K562 (cell line): ENCODE results near the gene BCORL1. TPM values are rescaled to one million over a fixed set of nuclear protein-coding genes. Genes with fewer than 3 reads are reported as not detected.

ENCODE experiments used
- ATAC-seq: fragments of 200-7000 bp; cut with Tn5 transposase; 3 replicates; pipeline ENCODE4 v1.9.1; 2020; ENCODE audit warnings: moderate library complexity
- BruUV-seq: library from RNA; stranded (reverse); fragments of 400-500 nt; replicated peaks from 2 replicates; lab custom pipeline; 2021; lab: Mats Ljungman, UMichigan
- CTCF ChIA-PET: fragments of 300-600 bp; formaldehyde crosslinking; extraction: SDS; loops from one replicate; lab custom pipeline; 2021; ENCODE audit warnings: low intra/inter-chr PET ratio; lab: Yijun Ruan, JAX
- POLR2A ChIA-PET: fragments of 300-600, 350-650 bp; sonication (Branson Sonifier 250); formaldehyde crosslinking; extraction: SDS; loops from one replicate; lab custom pipeline; 2021; ENCODE audit warnings: antibody characterized with exemption, inconsistent platforms; lab: Yijun Ruan, JAX
- DNase-seq, 4 experiments: peaks; one replicate each; pipeline versions ENCODE4 v3.0.0 to v3.0.0-alpha.2; 2011 to 2018; ENCODE audit warnings: low spot score in 3 of 4, mixed read lengths in 3 of 4; ENCODE audit errors: extremely low read depth in 1 of 4
- FAIRE-seq: peaks from 2 replicates; lab custom pipeline; 2011; peaks lifted over from hg19 to GRCh38; lab: Jason Lieb, UNC
- H2AFZ ChIP-seq: 2 replicates; pipeline ENCODE4 v1.6.0; 2011; ENCODE audit warnings: low read depth, low read length, control low read depth, inconsistent platforms
- H3K27ac ChIP-seq: fragments of 200-600 bp; 3 replicates; pipeline ENCODE4 v1.8.0; 2011; ENCODE audit warnings: low read depth, mild to moderate bottlenecking, control low read depth, inconsistent platforms, low read length, moderate library complexity, mixed read lengths; ENCODE audit errors: extremely low read depth
- H3K27me3 ChIP-seq, 2 experiments: fragments of 300-600 bp in 1 of 2; 2 replicates in 1 of 2; 3 replicates in 1 of 2; pipeline versions ENCODE4 v1.6.0 to v1.8.0; 2011; ENCODE audit warnings: inconsistent platforms in 2 of 2, low read length in 2 of 2, mild to moderate bottlenecking in 1 of 2, mixed read lengths in 1 of 2, moderate library complexity in 1 of 2; ENCODE audit not compliant: control insufficient read depth in 2 of 2, insufficient read depth in 2 of 2
- H3K36me3 ChIP-seq: fragments of 300-600 bp; 3 replicates; pipeline ENCODE4 v1.8.0; 2011; ENCODE audit warnings: mild to moderate bottlenecking, low read length, inconsistent platforms; ENCODE audit not compliant: control insufficient read depth, insufficient read depth
- H3K4me1 ChIP-seq, 2 experiments: fragments of 200-600 bp in 1 of 2; replicated peaks in 1 of 2; 2 replicates in 1 of 2; 3 replicates in 1 of 2; pipeline versions ENCODE4 v1.5.1 to v1.8.0; 2011; ENCODE audit warnings: inconsistent platforms in 2 of 2, low read length in 2 of 2, mild to moderate bottlenecking in 1 of 2, mixed read lengths in 1 of 2, moderate library complexity in 1 of 2; ENCODE audit not compliant: control insufficient read depth in 2 of 2, insufficient read depth in 2 of 2
- H3K4me2 ChIP-seq: 2 replicates; pipeline ENCODE4 v1.6.1; 2011; ENCODE audit warnings: low read length, control low read depth, inconsistent platforms, mixed read lengths; ENCODE audit not compliant: insufficient read depth
- H3K4me3 ChIP-seq: fragments of 200-600 bp; sonication (generic), shearing (Covaris generic); 2 replicates; pipeline ENCODE4 v1.5.1; 2016; ENCODE audit warnings: control low read depth, inconsistent platforms
- H3K79me2 ChIP-seq: fragments of 200-600 bp; 3 replicates; pipeline ENCODE4 v1.8.0; 2011; ENCODE audit warnings: low read length, inconsistent platforms; ENCODE audit not compliant: control insufficient read depth, insufficient read depth
- H3K9ac ChIP-seq, 2 experiments: 2 replicates each; pipeline versions ENCODE4 v1.6.0 to v1.6.1; 2011; ENCODE audit warnings: low read depth in 2 of 2, low read length in 2 of 2, control low read depth in 1 of 2, inconsistent platforms in 1 of 2, mild to moderate bottlenecking in 1 of 2, mixed read lengths in 1 of 2; ENCODE audit not compliant: insufficient read depth in 1 of 2
- H3K9me1 ChIP-seq: one replicate; pipeline ENCODE4 v1.6.0; 2011; ENCODE audit warnings: inconsistent platforms, mild to moderate bottlenecking, low read length, moderate library complexity; ENCODE audit not compliant: control insufficient read depth, insufficient read depth
- H3K9me3 ChIP-seq: replicated peaks from 2 replicates; pipeline ENCODE4 v1.5.1; 2011; ENCODE audit warnings: low read depth, low read length, inconsistent platforms; ENCODE audit not compliant: control insufficient read depth, insufficient read depth
- H4K20me1 ChIP-seq: replicated peaks from 2 replicates; pipeline ENCODE4 v1.6.1; 2011; ENCODE audit warnings: low read length, inconsistent platforms, mixed read lengths; ENCODE audit not compliant: control insufficient read depth, insufficient read depth
- CBX1 ChIP-seq: sonication (generic); IDR thresholded peaks from 2 replicates; pipeline ENCODE4 v1.6.1; 2016; ENCODE audit warnings: antibody characterized with exemption, low read depth, mild to moderate bottlenecking
- E2F6 ChIP-seq, 2 experiments: IDR thresholded peaks; 2 replicates each; pipeline ENCODE4 v1.6.1; 2011; ENCODE audit warnings: borderline replicate concordance in 1 of 2, control low read depth in 1 of 2, low read depth in 1 of 2, low read length in 1 of 2, mild to moderate bottlenecking in 1 of 2, mixed read lengths in 1 of 2, moderate library complexity in 1 of 2; ENCODE audit not compliant: insufficient read depth in 1 of 2, insufficient read length in 1 of 2, poor library complexity in 1 of 2, severe bottlenecking in 1 of 2; ENCODE audit errors: extremely low read depth in 1 of 2
- HLTF ChIP-seq: fragments of 450-650 bp; IDR thresholded peaks from 2 replicates; pipeline ENCODE4 v1.6.1; 2016
- KAT7 ChIP-seq: sonication (generic); formaldehyde crosslinking; IDR thresholded peaks from 2 replicates; pipeline ENCODE4 v1.8.0; 2022; ENCODE audit warnings: missing genetic modification reagents, mild to moderate bottlenecking, borderline replicate concordance
- NR4A1 ChIP-seq, 2 experiments: fragments of 250-450 bp in 1 of 2; fragments of 450-650 bp in 1 of 2; sonication (Bioruptor Pico) in 1 of 2; IDR thresholded peaks; 2 replicates each; pipeline versions ENCODE4 v1.4.0 to v1.6.1; 2016 to 2020; ENCODE audit warnings: mild to moderate bottlenecking in 2 of 2, missing compliant biosample characterization in 1 of 2, missing genetic modification characterization in 1 of 2, moderate library complexity in 1 of 2
- TOE1 ChIP-seq, 2 experiments: fragments of 450-650 bp in 1 of 2; sonication (generic) in 1 of 2; formaldehyde crosslinking in 1 of 2; IDR thresholded peaks; 2 replicates each; pipeline versions ENCODE4 v1.7.1 to v1.8.0; 2016 to 2022; ENCODE audit warnings: borderline replicate concordance in 2 of 2, mild to moderate bottlenecking in 2 of 2, antibody characterized with exemption in 1 of 2, inconsistent platforms in 1 of 2, low read depth in 1 of 2, missing genetic modification reagents in 1 of 2, moderate library complexity in 1 of 2
- ZC3H11A ChIP-seq: IDR thresholded peaks from 2 replicates; pipeline ENCODE4 v1.6.1; 2012; ENCODE audit warnings: low read depth, low read length, improper control_type of control experiment
- ZNF3 ChIP-seq: fragments of 250-450 bp; sonication (Bioruptor Pico); IDR thresholded peaks from 2 replicates; pipeline ENCODE4 v1.5.0; 2021; ENCODE audit warnings: mild to moderate bottlenecking, moderate library complexity
- ZNF561 ChIP-seq: fragments of 450-650 bp; formaldehyde crosslinking; conservative IDR thresholded peaks from 2 replicates; pipeline ENCODE4 v1.4.0; 2020; ENCODE audit warnings: mild to moderate bottlenecking, moderate library complexity
- ZNF778 ChIP-seq: fragments of 450-650 bp; formaldehyde crosslinking; IDR thresholded peaks from 2 replicates; pipeline ENCODE4 v1.4.0; 2020; ENCODE audit warnings: mild to moderate bottlenecking, moderate library complexity
- WGBS: fragments of 100-300 bp; shearing (Covaris generic); methylation state at CpG from one replicate; pipeline ENCODE4 v1.1.6; 2016; ENCODE audit warnings: low coverage, mixed read lengths; ENCODE audit not compliant: insufficient coverage; ENCODE audit errors: missing lambda C conversion rate; 5-methylcytosine and 5-hydroxymethylcytosine counted together
- in situ Hi-C: fragments of 300-500 bp; cut with MboI; formaldehyde crosslinking; loops from 4 replicates; pipeline ENCODE4 v1.15.0; 2018; ENCODE audit warnings: inconsistent platforms, mixed read lengths
- intact Hi-C: fragments of 100-400 bp; cut with micrococcal nuclease; formaldehyde crosslinking; loops from 2 replicates; pipeline ENCODE4 v1.14.2; 2022
- polyA plus RNA-seq, 8 experiments: library from polyadenylated mRNA; depleted of rRNA in 4 of 8; stranded (reverse) in 5 of 8; unstranded in 3 of 8; fragments of >200 nt; fragmentation: Nextera tagmentation in 2 of 8; fragmentation: Illumina TruSeq in 1 of 8; extraction: Ambion mirVana in 2 of 8; extraction: Trizol in 1 of 8; gene quantifications; 2 replicates each; pipeline versions ENCODE4 v1.2.1 to v1.2.3, GENCODE V29; 2011 to 2014; ENCODE audit warnings: inconsistent platforms in 1 of 8, missing spikeins in 1 of 8
- total RNA-seq, 7 experiments: library from RNA; depleted of rRNA in 6 of 7; stranded (reverse); fragments of >200 nt in 6 of 7; fragmentation: Illumina TruSeq in 2 of 7; extraction: Trizol in 2 of 7; gene quantifications; 2 replicates each; pipeline versions ENCODE4 v1.2.1 to v1.2.3, GENCODE V29; 2011 to 2021; ENCODE audit warnings: low replicate concordance in 1 of 7

The BCORL1 gene
- total and polyA plus RNA-seq, 9 of the 15 experiments (the other 6 are each of a cell fraction or from before 2014, with no cell fraction given): 0.48 to 29.6 (median 2.1) TPM

GRCh38 chrX:130057209-130057608 lies 74.8 kb downstream of the BCORL1 start:
- Histone ChIP-seq H4K20me1 (no peaks in the 10 kb centered on the region), H3K27me3 (no peaks in the 10 kb centered on the region), H3K27ac (no peak overlapping the region), H3K4me1 (peaks cover 2 to 23% of the 10 kb centered on the region in 2 experiments; a peak in 4 of 5 replicates), H3K4me3 (no peak overlapping the region), H3K36me3 (peaks cover 35% of the 10 kb centered on the region; the same call in 2 of the 3 replicates), H3K9me1 (no peaks in the 10 kb centered on the region), H3K4me2 (no peak overlapping the region), H3K9me3 (no peaks in the 10 kb centered on the region), H2AFZ (no peak overlapping the region), H3K79me2 (no peaks in the 10 kb centered on the region), H3K9ac (no peak overlapping the region)
- DNase-seq (no peak), ATAC-seq (no peak), FAIRE-seq (no peak)
- WGBS: 71% methylated on average over 7 of the region's 9 CpGs
- intact Hi-C loops: no loop called here
- no TSS peak for BruUV-seq
- in situ Hi-C loops: no loop called here
- no peak for TF ChIP-seq ZNF561 (CRISPR knock-in tag)
- no peak for TF ChIP-seq E2F6 (IDR thresholded peaks at IDR 0.05; ENCODE audit: borderline replicate concordance in 1 of 2, extremely low read depth in 1 of 2, insufficient read depth in 1 of 2, insufficient read length in 1 of 2, low read depth in 1 of 2, low read length in 1 of 2, poor library complexity in 1 of 2, severe bottlenecking in 1 of 2)
- TF ChIP-seq ZC3H11A: no peak
- ChIA-PET POLR2A (interaction anchor here (1.3 kb wide), 1 partner anchor 33 kb away, joined by 4 read pairs; no protein-coding TSS in a partner anchor), CTCF (no interaction called here)

- POLR2A ChIA-PET: interaction anchor here (0.5 kb wide), 1 partner anchor 42 kb away, joined by 3 read pairs; no protein-coding TSS in a partner anchor
- Histone ChIP-seq H3K36me3 (peaks cover 21% of the 10 kb centered on the region; the same call in 1 of the 3 replicates), H2AFZ (no peak overlapping the region), H3K4me2 (no peak overlapping the region), H3K79me2 (no peaks in the 10 kb centered on the region), H3K9me3 (no peaks in the 10 kb centered on the region), H3K27me3 (no peaks in the 10 kb centered on the region), H3K4me1 (peaks cover 2 to 23% of the 10 kb centered on the region in 2 experiments; a peak in 4 of 5 replicates), H3K27ac (no peak overlapping the region), H3K9ac (no peak overlapping the region), H3K4me3 (no peak overlapping the region), H3K9me1 (no peaks in the 10 kb centered on the region), H4K20me1 (no peaks in the 10 kb centered on the region)
- DNase-seq: no peak
- 59% methylated on average over 6 of the region's 7 CpGs for WGBS
- no peak for TF ChIP-seq ZNF561 (CRISPR knock-in tag)
- no peak for TF ChIP-seq E2F6 (IDR thresholded peaks at IDR 0.05; ENCODE audit: borderline replicate concordance in 1 of 2, extremely low read depth in 1 of 2, insufficient read depth in 1 of 2, insufficient read length in 1 of 2, low read depth in 1 of 2, low read length in 1 of 2, poor library complexity in 1 of 2, severe bottlenecking in 1 of 2)
- no peak for TF ChIP-seq NR4A1 (CRISPR knock-in tag; IDR thresholded peaks at IDR 0.05)
- no peak for TF ChIP-seq NR4A1 (tag; IDR thresholded peaks at IDR 0.05)
- no peak for TF ChIP-seq ZNF3
- no peak for TF ChIP-seq HLTF
- TF ChIP-seq CBX1: no peak
- TF ChIP-seq ZNF778 (CRISPR knock-in tag): no peak
- TF ChIP-seq KAT7: no peak
- TF ChIP-seq TOE1 (IDR thresholded peaks at IDR 0.05; ENCODE audit: borderline replicate concordance): no peak
- no peak for TF ChIP-seq TOE1 (CRISPR knock-in tag; IDR thresholded peaks at IDR 0.05; ENCODE audit: borderline replicate concordance, low read depth)
- CTCF ChIA-PET: no interaction called here
- BruUV-seq: no TSS peak
- FAIRE-seq: no peak
- in situ Hi-C loops (no loop called here), intact Hi-C loops (no loop called here)
- no peak for ATAC-seq
Measured at GRCh38 chrX:130058652-130059051, 76.2 kb downstream of the BCORL1 start.
